Activated CD8-positive, alpha-beta memory T cell treated with anti-CD3 and anti-CD28 coated beads for 24 hours (primary cell): ENCODE data around the gene KRT1.
A peak's percentile ranks its signal among the peaks of the same experiment; 100 is the strongest.

Experiments used
- DNase-seq: peaks from one replicate; pipeline ENCODE4 v3.0.0-alpha.2; 2020

The KRT1 gene

DNA sequence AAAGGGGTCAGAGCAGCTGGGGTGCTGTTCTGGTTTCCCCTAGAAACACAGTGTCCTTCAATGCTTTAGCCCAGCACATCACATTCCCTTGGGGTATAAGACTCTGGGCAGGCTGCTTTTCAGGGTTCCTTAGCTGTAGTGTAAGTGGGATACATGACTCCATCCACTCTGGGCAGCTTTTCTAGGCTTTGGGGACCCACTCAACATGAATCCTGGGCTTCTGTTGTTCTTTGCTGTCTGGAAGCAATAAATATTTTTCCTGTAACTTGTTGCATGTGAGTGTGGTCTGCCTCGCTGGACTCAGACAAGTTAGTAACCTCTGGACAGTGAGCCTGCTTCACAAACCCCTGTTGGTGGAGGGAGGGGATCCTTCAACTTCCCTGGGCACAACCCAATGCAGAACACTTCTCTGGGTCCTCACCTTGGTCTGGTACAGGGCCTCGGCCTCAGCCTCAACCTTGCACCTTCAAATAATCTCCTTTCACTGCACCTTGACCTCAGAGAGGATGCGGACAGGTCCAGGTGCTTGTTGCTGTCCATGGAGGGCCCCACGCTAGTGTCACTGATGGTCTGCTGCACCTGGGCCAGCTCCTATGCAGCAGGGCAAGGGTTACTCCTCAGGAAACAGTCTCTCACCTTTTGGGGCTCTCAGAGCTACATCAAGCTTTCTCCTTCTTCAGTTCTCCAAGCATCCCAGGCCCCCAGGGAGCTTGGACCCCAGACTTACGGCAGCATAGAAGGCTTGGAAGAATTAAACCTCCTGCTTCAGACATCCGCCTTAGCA is 48.3 kb downstream of the KRT1 start:
- peak; percentile 52 for DNase-seq

DNA sequence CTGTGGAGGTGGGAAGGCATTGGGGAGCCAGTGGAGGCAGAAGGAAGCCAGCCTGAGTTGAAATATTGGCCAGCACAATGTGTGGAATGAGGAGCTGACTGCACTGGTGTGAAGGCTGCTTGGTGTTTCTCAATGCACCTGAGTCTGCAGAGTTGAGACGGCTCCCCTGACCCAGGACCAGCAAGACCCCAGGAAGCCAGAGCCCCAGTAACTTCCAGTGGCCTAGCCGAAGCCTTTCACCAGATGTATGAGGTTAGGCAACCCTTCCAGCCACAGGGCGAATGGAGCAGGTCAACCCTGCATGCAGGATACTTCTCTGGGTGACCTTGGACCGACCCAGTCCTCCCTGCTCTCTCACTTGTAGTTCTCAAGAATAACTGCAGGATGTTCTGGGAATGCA is 48.9 kb downstream of the KRT1 start:
- DNase-seq, result no peak

DNA sequence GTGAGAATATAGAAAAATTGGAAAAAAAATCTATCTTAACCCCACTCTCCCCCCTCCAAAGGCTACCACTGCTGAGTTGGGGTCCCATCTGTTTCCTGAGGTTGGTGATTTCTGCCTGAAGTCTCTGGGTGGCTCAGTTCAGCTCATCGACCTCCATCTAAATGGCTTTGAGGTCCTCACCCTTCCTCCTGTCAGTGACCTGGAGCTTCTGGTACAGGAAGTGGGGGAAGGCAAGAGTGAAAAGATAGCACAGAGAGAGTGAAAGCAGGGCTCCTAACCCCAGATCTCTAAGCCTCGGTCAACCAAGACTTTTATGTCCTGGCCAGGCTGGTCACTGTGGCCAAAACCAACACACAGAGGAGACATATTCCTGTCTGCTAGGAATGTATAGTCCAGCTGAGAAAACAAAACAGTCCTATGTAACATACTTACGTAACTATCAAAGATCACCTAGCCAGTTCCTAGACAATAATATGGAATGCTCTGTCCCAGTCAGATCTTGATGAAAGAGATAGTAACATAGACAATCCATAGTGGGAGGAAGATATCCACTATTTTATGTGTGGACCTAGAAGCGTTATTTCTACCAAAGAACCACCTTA is 49.5 kb downstream of the KRT1 start:
- DNase-seq, result peak; percentile 54

DNA sequence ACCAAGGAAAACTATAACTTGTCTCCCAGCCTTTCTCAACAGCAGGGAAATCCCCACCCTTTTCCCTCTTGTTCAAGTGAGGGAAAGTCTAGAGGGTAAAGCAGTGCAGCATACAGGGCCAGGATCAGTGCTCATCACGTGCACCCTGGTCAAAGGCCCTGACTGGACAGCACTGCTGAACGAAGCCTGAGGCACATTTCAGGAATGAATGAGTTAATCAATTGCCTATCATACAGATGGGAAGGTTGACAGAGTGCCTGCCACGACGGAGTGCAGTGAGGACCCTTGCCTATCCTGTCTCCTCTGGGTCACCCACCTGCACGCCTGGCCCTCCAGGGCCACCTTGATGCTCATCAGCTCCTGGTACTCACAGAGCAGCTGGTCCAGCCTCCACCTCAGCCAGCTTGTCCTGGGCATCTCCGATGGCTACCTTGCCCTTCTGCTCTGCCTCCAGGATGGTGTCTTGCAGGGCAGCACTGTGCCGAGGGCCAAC is 50.2 kb downstream of the KRT1 start:
- DNase-seq, result peak; percentile 47

DNA sequence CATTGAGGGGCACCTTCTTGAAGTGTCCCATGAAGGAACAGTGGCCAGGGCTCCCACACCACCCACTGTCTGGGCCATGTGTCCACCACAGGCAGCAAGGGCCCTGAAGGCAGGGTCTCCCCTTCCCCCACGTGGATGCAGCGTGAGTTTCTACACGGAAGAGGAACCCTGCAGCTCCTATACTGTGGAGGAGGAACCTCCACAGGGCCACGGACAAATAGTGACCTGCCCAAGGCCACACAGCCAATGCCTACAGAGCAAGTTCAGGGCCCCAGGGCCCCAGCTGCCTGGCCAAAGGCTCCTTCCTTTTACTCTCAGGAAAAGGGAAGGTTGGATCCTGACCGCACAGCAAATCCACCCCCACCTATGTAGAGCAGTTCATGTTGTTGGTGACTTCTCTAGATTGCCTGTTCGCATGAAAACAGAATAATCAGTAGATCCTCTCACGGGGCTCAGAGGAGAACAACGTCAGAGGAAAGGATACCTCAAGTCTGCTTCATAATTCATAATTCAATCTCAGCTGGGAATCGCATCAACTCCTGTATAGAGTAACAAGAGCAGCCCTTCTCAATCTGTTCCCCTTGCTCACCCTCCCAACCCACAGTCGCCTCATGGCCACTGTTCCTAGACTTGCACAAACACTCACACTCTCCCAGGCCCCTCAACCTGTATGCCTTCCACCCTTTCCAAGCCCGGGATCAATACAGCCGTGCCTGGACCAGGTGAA is 50.8 kb downstream of the KRT1 start:
- DNase-seq, result peak; percentile 51

DNA sequence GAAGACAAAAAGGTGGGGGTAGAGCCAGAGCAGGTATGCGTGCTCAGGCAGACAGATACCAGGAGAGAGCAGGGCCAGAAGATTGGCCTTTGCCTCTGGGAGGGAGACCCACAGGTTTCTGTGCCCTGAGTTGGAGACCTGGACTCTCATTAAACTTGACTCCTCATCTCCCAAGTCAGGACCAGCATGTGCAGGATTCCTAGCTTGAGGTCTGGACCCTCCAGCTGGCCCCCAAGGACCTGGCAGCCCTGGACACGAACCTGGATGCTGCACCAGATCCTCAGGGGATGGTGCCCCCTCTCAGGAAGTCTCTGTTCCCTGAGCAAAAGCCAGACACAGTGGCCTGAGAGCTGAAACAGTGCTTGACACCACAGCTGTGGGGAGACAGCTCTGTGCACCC is 51.4 kb downstream of the KRT1 start:
- no peak for DNase-seq

DNA sequence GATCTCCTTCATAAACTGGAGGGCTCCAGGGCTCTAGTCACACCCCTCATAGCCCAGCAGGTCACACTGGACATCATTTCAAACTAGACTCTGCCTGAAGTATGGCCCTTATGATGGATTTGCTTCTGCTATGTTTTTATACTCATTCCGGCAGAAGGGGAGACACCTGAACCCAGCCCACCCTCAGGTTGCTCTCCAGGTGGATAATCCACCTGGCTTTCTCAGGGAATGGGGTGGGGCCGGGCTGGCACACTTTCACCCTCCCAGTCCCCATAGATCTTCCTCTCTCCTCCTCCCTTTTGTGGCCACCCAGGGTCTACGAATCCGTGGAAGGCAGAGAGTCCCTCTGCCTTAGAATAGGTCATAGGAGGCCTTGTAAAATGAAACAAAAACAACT is 52.1 kb downstream of the KRT1 start:
- peak; percentile 13 for DNase-seq

DNA sequence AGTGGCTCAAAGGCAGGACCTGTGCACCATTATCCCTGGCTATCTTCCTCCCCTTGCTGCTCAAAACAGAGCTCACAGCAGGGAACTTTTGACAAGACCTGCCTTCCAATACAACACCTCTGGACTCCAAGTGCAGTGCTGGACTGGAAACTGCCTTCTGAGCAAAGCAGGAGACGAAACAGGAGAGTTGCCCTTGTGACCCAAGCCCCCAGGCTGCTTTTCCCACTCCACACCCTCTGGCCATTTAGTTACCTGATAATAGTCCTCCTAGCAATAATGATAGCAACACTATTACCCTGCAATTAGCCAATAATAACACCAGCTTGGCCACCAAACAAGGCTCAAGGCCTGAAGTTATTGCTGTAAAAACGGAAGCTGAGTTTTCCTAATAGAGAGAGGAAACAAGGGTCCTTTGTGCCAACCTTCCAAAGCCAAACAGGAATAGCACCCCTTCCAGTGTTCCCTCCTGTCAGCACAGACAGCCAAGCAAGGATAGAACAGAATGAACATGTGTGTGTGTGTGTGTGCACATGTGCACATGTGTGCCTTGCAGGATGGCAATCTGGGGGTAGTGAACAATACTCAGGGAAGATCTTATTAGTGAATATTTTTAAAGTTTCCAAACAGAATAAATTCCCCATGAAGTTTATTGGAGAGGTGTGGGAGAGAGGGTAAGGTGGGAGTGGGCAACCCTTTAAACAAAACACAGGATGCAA is 52.7 kb downstream of the KRT1 start:
- peak; percentile 26 for DNase-seq
